Fibroblast of skin of abdomen (primary cell): Measurements from ENCODE around the gene PASK.

Experiments
- DNase-seq: peaks from one replicate; pipeline ENCODE4 v3.0.0-alpha.2; 2013

PASK gene

GRCh38 chr2:241179899-241180298, 30.6 kb upstream of the PASK start:
- peak; percentile 4 for DNase-seq

GRCh38 chr2:241178961-241179360, 29.7 kb upstream of the PASK start:
- DNase-seq = no peak

GRCh38 chr2:241177526-241178334, 28.5 kb upstream of the PASK start:
- no peak for DNase-seq

GRCh38 chr2:241173557-241173956, 24.3 kb upstream of the PASK start:
- DNase-seq = no peak

- no peak for DNase-seq
Observed at GRCh38 chr2:241168366-241168765, 19.1 kb upstream of the PASK start.

- DNase-seq = no peak
Observed at GRCh38 chr2:241163601-241164118, 14.4 kb upstream of the PASK start.

- peak; percentile 56 for DNase-seq
Observed at GRCh38 chr2:241161646-241162281, 12.5 kb upstream of the PASK start.

- no peak for DNase-seq
Observed at GRCh38 chr2:241160318-241160717, 11.0 kb upstream of the PASK start.

GRCh38 chr2:241159116-241159515, 9.8 kb upstream of the PASK start:
- no peak for DNase-seq

- no peak for DNase-seq
Observed at GRCh38 chr2:241158546-241158900, 9.3 kb upstream of the PASK start.

GRCh38 chr2:241157841-241158545, 8.7 kb upstream of the PASK start:
- peak; percentile 15 for DNase-seq

GRCh38 chr2:241156971-241157441, 7.7 kb upstream of the PASK start:
- no peak for DNase-seq

- no peak for DNase-seq
Observed at GRCh38 chr2:241155936-241156335, 6.7 kb upstream of the PASK start.

- DNase-seq = no peak
Observed at GRCh38 chr2:241154915-241155314, 5.6 kb upstream of the PASK start.

- no peak for DNase-seq
Observed at GRCh38 chr2:241153616-241154015, 4.3 kb upstream of the PASK start.

- no peak for DNase-seq
Observed at GRCh38 chr2:241151934-241152660, 2.8 kb upstream of the PASK start.

- DNase-seq = peak; percentile 27
Observed at GRCh38 chr2:241150660-241151530, 1.6 kb upstream of the PASK start.

- peak; percentile 92 for DNase-seq
Observed at GRCh38 chr2:241149925-241150659, 820 bp upstream of the PASK start, which contains the start of gene PPP1R7. TSS of gene PPP1R7 (plus strand) at chr2:241150467. CDS start at chr2:241150496, 29 bp downstream.

- DNase-seq = no peak
Observed at GRCh38 chr2:241149675-241149924, 328 bp upstream of the PASK start.

GRCh38 chr2:241148239-241148638, 1.0 kb downstream of the PASK start:
- DNase-seq = no peak

GRCh38 chr2:241147336-241147735, 1.9 kb downstream of the PASK start:
- no peak for DNase-seq
